Epidermal melanocyte (primary cell): ENCODE measurements around the gene RABGAP1L.
"Not testable (repeated sequence)": the region's sequence is repeated elsewhere in the genome, so short reads cannot be mapped to it uniquely, and the experiment has no call there.

Experiments
- DNase-seq: peaks from one replicate; pipeline ENCODE4 v3.0.0; 2011; ENCODE audit warnings: low spot score; ENCODE audit not compliant: insufficient read length

RABGAP1L gene

GRCh38 chr1:174797398-174797797 lies 638.1 kb downstream of the RABGAP1L start:
- DNase-seq = no peak

GRCh38 chr1:174799136-174799479 lies 639.8 kb downstream of the RABGAP1L start:
- DNase-seq = no peak

- DNase-seq = no peak
Measured at GRCh38 chr1:174800216-174800851, 641.0 kb downstream of the RABGAP1L start.

- no peak for DNase-seq
Measured at GRCh38 chr1:174800876-174801275, 641.6 kb downstream of the RABGAP1L start.

- no peak for DNase-seq
Measured at GRCh38 chr1:174809755-174810280, 650.5 kb downstream of the RABGAP1L start.

- no peak for DNase-seq
Measured at GRCh38 chr1:174812016-174812415, 652.7 kb downstream of the RABGAP1L start.

- DNase-seq = no peak
Measured at GRCh38 chr1:174812656-174813055, 653.3 kb downstream of the RABGAP1L start.

GRCh38 chr1:174815036-174815435 lies 655.7 kb downstream of the RABGAP1L start:
- no peak for DNase-seq

- no peak for DNase-seq
Measured at GRCh38 chr1:174815474-174815908, 656.2 kb downstream of the RABGAP1L start.

GRCh38 chr1:174816621-174817020 lies 657.3 kb downstream of the RABGAP1L start:
- not testable (repeated sequence) for DNase-seq

GRCh38 chr1:174818014-174818616 lies 658.8 kb downstream of the RABGAP1L start:
- DNase-seq = no peak

- DNase-seq = no peak
Measured at GRCh38 chr1:174818951-174819350, 659.6 kb downstream of the RABGAP1L start.

- DNase-seq = no peak
Measured at GRCh38 chr1:174819596-174819995, 660.3 kb downstream of the RABGAP1L start.

GRCh38 chr1:174825127-174825526 lies 665.8 kb downstream of the RABGAP1L start:
- no peak for DNase-seq

- no peak for DNase-seq
Measured at GRCh38 chr1:174825806-174826205, 666.5 kb downstream of the RABGAP1L start.

GRCh38 chr1:174828264-174828663 lies 668.9 kb downstream of the RABGAP1L start:
- DNase-seq = no peak

- no peak for DNase-seq
Measured at GRCh38 chr1:174829990-174830389, 670.7 kb downstream of the RABGAP1L start.

GRCh38 chr1:174836543-174836942 lies 677.2 kb downstream of the RABGAP1L start:
- no peak for DNase-seq

GRCh38 chr1:174837386-174837785 lies 678.1 kb downstream of the RABGAP1L start:
- no peak for DNase-seq

- no peak for DNase-seq
Measured at GRCh38 chr1:174839211-174839610, 679.9 kb downstream of the RABGAP1L start.

- DNase-seq = no peak
Measured at GRCh38 chr1:174841747-174842146, 682.4 kb downstream of the RABGAP1L start.

GRCh38 chr1:174848593-174849560 lies 689.6 kb downstream of the RABGAP1L start:
- not testable (repeated sequence) for DNase-seq
